GM12874 (cell line): ENCODE data around the gene FN1.

Source experiments
- CTCF ChIP-seq: IDR thresholded peaks from 2 replicates; pipeline ENCODE4 v1.5.1; 2011; ENCODE audit warnings: low read depth, mild to moderate bottlenecking, control low read depth, low read length, moderate library complexity; ENCODE audit not compliant: insufficient read depth

FN1 gene

GRCh38 chr2:215427585-215427984 lies 8.3 kb downstream of the FN1 start:
- TF ChIP-seq CTCF: no peak

GRCh38 chr2:215425021-215425782 lies 10.7 kb downstream of the FN1 start:
- no peak for TF ChIP-seq CTCF

- no peak for TF ChIP-seq CTCF
Measured at GRCh38 chr2:215423928-215424540, 11.8 kb downstream of the FN1 start.

- TF ChIP-seq CTCF: no peak
Measured at GRCh38 chr2:215423234-215423633, 12.6 kb downstream of the FN1 start.

- no peak for TF ChIP-seq CTCF
Measured at GRCh38 chr2:215422676-215423075, 13.2 kb downstream of the FN1 start.

GRCh38 chr2:215421859-215422461 lies 13.9 kb downstream of the FN1 start:
- TF ChIP-seq CTCF: no peak

GRCh38 chr2:215420471-215420935 lies 15.4 kb downstream of the FN1 start:
- TF ChIP-seq CTCF: no peak
